ENCODE data around the gene CDC37L1. TPM values are rescaled to one million over a fixed set of nuclear protein-coding genes. Genes with fewer than 3 reads are reported as not detected.

The CDC37L1 gene
- total RNA-seq, 1 donor from 2014 or later, result 16.6 TPM

- H3K27me3 Mint-ChIP-seq, result no peaks in the 10 kb centered on the region
- TF ChIP-seq CTCF (IDR thresholded peaks at IDR 0.05; ENCODE audit: unreplicated experiment), result no peak
- peaks cover 15% of the 10 kb centered on the region for H3K4me1 Mint-ChIP-seq (ENCODE audit: low read depth)
- no peaks in the 10 kb centered on the region for H3K9me3 Mint-ChIP-seq (ENCODE audit: low read depth)
- no peak overlapping the region for H3K27ac Mint-ChIP-seq
- H3K4me3 Mint-ChIP-seq (ENCODE audit: low read depth), result no peak overlapping the region
- DNase-seq (ENCODE audit: low spot score, unreplicated experiment), result no peak
- no peaks in the 10 kb centered on the region for H3K36me3 Mint-ChIP-seq (ENCODE audit: insufficient read depth)
Measured at GRCh38 chr9:4670591-4670990, 8.8 kb upstream of the CDC37L1 start.

GRCh38 chr9:4671737-4672136 is 7.6 kb upstream of the CDC37L1 start:
- Mint-ChIP-seq H3K9me3 (ENCODE audit: low read depth) (no peaks in the 10 kb centered on the region), H3K27ac (no peak overlapping the region), H3K27me3 (no peaks in the 10 kb centered on the region), H3K4me3 (ENCODE audit: low read depth) (no peak overlapping the region), H3K4me1 (ENCODE audit: low read depth) (peaks cover 8% of the 10 kb centered on the region), H3K36me3 (ENCODE audit: insufficient read depth) (no peaks in the 10 kb centered on the region)
- no peak for TF ChIP-seq CTCF (IDR thresholded peaks at IDR 0.05; ENCODE audit: unreplicated experiment)
- no peak for DNase-seq (ENCODE audit: low spot score, unreplicated experiment)

GRCh38 chr9:4674783-4675182 is 4.6 kb upstream of the CDC37L1 start:
- H3K27ac Mint-ChIP-seq, result no peak overlapping the region
- H3K9me3 Mint-ChIP-seq (ENCODE audit: low read depth), result no peaks in the 10 kb centered on the region
- no peaks in the 10 kb centered on the region for H3K36me3 Mint-ChIP-seq (ENCODE audit: insufficient read depth)
- DNase-seq (ENCODE audit: low spot score, unreplicated experiment), result no peak
- H3K4me1 Mint-ChIP-seq (ENCODE audit: low read depth), result peaks cover 5% of the 10 kb centered on the region
- no peak overlapping the region for H3K4me3 Mint-ChIP-seq (ENCODE audit: low read depth)
- H3K27me3 Mint-ChIP-seq, result no peaks in the 10 kb centered on the region
- TF ChIP-seq CTCF (IDR thresholded peaks at IDR 0.05; ENCODE audit: unreplicated experiment), result no peak

- TF ChIP-seq CTCF (IDR thresholded peaks at IDR 0.05; ENCODE audit: unreplicated experiment), result no peak
- H3K9me3 Mint-ChIP-seq (ENCODE audit: low read depth), result no peaks in the 10 kb centered on the region
- H3K27me3 Mint-ChIP-seq, result no peaks in the 10 kb centered on the region
- H3K4me1 Mint-ChIP-seq (ENCODE audit: low read depth), result peaks cover 7% of the 10 kb centered on the region
- no peak for DNase-seq (ENCODE audit: low spot score, unreplicated experiment)
- no peak overlapping the region for H3K27ac Mint-ChIP-seq
- no peak overlapping the region for H3K4me3 Mint-ChIP-seq (ENCODE audit: low read depth)
- H3K36me3 Mint-ChIP-seq (ENCODE audit: insufficient read depth), result no peaks in the 10 kb centered on the region
Measured at GRCh38 chr9:4677392-4677791, 2.0 kb upstream of the CDC37L1 start.

GRCh38 chr9:4678679-4679267 is 596 bp upstream of the CDC37L1 start:
- H3K27me3 Mint-ChIP-seq, result no peaks in the 10 kb centered on the region
- H3K27ac Mint-ChIP-seq, result no peak overlapping the region
- H3K4me1 Mint-ChIP-seq (ENCODE audit: low read depth), result peaks cover 7% of the 10 kb centered on the region
- no peaks in the 10 kb centered on the region for H3K9me3 Mint-ChIP-seq (ENCODE audit: low read depth)
- no peaks in the 10 kb centered on the region for H3K36me3 Mint-ChIP-seq (ENCODE audit: insufficient read depth)
- no peak for TF ChIP-seq CTCF (IDR thresholded peaks at IDR 0.05; ENCODE audit: unreplicated experiment)
- DNase-seq (ENCODE audit: low spot score, unreplicated experiment), result no peak
- no peak overlapping the region for H3K4me3 Mint-ChIP-seq (ENCODE audit: low read depth)
